H1 (cell line): ENCODE data around the gene MFGE8.

Experiments
- EZH2 ChIP-seq: fragments of 200-600 bp; sonication (generic); IDR thresholded peaks from 2 replicates; pipeline ENCODE4 v1.7.1; 2012; ENCODE audit warnings: low read depth, mild to moderate bottlenecking, moderate library complexity, low read length, inconsistent platforms; ENCODE audit not compliant: severe bottlenecking
- HDAC6 ChIP-seq: IDR thresholded peaks from one replicate; pipeline ENCODE4 v1.7.1; 2012; ENCODE audit warnings: low read depth, mild to moderate bottlenecking, inconsistent platforms, low read length, moderate library complexity
- POLR2A ChIP-seq, 2 experiments: IDR thresholded peaks; 1 replicate in 1 of 2; 2 replicates in 1 of 2; pipeline ENCODE4 v1.6.1; 2011; ENCODE audit warnings: low read depth in 2 of 2, low read length in 2 of 2, mild to moderate bottlenecking in 2 of 2; ENCODE audit errors: control extremely low read depth in 1 of 2
- POLR2AphosphoS5 ChIP-seq: IDR thresholded peaks from 2 replicates; pipeline ENCODE4 v1.6.1; 2011; ENCODE audit warnings: low read depth, low read length
- SUZ12 ChIP-seq: fragments of 200-600 bp; sonication (generic); IDR thresholded peaks from 2 replicates; pipeline ENCODE4 v1.6.1; 2012; ENCODE audit warnings: mild to moderate bottlenecking, inconsistent platforms, low read length, moderate library complexity, mixed read lengths
- TF ChIP-seq, protein P1 (sequence below), 3 experiments: IDR thresholded peaks; 1 replicate in 2 of 3; 2 replicates in 1 of 3; pipeline versions ENCODE4 v1.5.1 to v1.6.1; 2011; ENCODE audit warnings: low read length in 3 of 3, mild to moderate bottlenecking in 3 of 3, inconsistent platforms in 2 of 3, low read depth in 1 of 3, moderate library complexity in 1 of 3; ENCODE audit not compliant: insufficient read depth in 1 of 3; ENCODE audit errors: control extremely low read depth in 1 of 3

DNA sequence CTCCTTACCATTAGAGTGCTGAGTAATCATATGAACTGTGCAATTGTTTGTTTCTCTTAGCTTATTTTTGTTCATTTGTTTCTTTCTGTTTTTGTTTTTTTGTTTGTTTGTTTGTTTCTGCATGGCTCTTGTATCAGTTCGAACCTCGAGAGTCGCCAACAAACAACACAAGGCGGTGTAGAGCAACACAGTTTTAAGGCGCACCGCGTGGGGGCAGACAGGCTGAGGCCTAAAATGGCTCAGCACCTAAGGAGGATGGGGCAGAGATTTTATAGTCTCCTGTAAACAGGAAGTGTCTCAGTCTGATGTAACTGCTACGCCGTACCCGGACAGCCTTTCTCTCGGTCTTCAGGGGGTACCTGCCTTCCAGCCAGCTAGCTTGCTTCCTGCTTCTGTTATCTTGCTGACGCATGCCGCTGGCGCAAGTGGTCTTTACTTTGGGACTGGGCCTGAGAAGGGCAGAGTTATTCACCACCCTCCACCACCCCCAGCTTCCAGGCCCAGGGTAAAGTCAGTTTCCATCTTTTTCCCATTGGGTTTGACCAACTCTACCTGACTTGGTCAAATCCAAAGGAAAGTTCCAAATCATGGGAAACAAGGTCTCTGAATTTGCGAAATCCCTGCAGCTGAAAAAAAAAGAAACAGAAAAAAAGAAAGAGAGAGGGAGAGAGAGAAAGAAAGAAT, 25.8 kb upstream of the MFGE8 start:
- TF ChIP-seq POLR2A (IDR thresholded peaks at IDR 0.05; ENCODE audit: control extremely low read depth in 1 of 2, low read depth in 2 of 2, low read length in 2 of 2) (no peak), POLR2AphosphoS5 (no peak), SUZ12 (no peak), EZH2 (no peak), HDAC6 (no peak)
- TF ChIP-seq, protein P1, sequence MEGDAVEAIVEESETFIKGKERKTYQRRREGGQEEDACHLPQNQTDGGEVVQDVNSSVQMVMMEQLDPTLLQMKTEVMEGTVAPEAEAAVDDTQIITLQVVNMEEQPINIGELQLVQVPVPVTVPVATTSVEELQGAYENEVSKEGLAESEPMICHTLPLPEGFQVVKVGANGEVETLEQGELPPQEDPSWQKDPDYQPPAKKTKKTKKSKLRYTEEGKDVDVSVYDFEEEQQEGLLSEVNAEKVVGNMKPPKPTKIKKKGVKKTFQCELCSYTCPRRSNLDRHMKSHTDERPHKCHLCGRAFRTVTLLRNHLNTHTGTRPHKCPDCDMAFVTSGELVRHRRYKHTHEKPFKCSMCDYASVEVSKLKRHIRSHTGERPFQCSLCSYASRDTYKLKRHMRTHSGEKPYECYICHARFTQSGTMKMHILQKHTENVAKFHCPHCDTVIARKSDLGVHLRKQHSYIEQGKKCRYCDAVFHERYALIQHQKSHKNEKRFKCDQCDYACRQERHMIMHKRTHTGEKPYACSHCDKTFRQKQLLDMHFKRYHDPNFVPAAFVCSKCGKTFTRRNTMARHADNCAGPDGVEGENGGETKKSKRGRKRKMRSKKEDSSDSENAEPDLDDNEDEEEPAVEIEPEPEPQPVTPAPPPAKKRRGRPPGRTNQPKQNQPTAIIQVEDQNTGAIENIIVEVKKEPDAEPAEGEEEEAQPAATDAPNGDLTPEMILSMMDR (IDR thresholded peaks at IDR 0.05; ENCODE audit: control extremely low read depth in 1 of 3, insufficient read depth in 1 of 3, low read depth in 1 of 3, low read length in 3 of 3) = no peak
